HepG2 (cell line): ENCODE measurements around the gene RNASE8. TPM values are rescaled to one million over a fixed set of nuclear protein-coding genes. Genes with fewer than 3 reads are reported as not detected.
A peak's percentile ranks its signal among the peaks of the same experiment; 100 is the strongest.

ENCODE experiments used
- ATAC-seq: fragments of 200-7000 bp; cut with Tn5 transposase; 3 replicates; pipeline ENCODE4 v1.9.1; 2020; ENCODE audit warnings: mild to moderate bottlenecking, moderate library complexity
- Bru-seq: library from RNA; stranded (reverse); fragments of 400-500 nt; gene quantifications from one replicate; lab custom pipeline; 2021; lab: Mats Ljungman, UMichigan
- BruChase-seq, 2 experiments: library from RNA; stranded (reverse); fragments of 400-500 nt; gene quantifications; one replicate each; lab custom pipeline; 2021; lab: Mats Ljungman, UMichigan
- BruUV-seq: library from RNA; stranded (reverse); fragments of 400-500 nt; replicated peaks from 2 replicates; lab custom pipeline; 2021; lab: Mats Ljungman, UMichigan
- CTCF ChIA-PET: fragments of 300-600 bp; formaldehyde crosslinking; extraction: SDS; loops from one replicate; lab custom pipeline; 2021; ENCODE audit warnings: low total read pairs, inconsistent platforms, low intra/inter-chr PET ratio; lab: Yijun Ruan, JAX
- POLR2A ChIA-PET: fragments of 350-600 bp; sonication (Branson Sonifier 250); formaldehyde crosslinking; loops from one replicate; lab custom pipeline; 2020; ENCODE audit warnings: antibody characterized with exemption, inconsistent platforms; lab: Yijun Ruan, JAX
- DNase-seq: peaks from one replicate; pipeline ENCODE4 v3.0.0-alpha.2; 2015; ENCODE audit warnings: low spot score
- FAIRE-seq: peaks from 3 replicates; lab custom pipeline; 2011; peaks lifted over from hg19 to GRCh38; lab: Jason Lieb, UNC
- H2AFZ ChIP-seq: one replicate; pipeline ENCODE4 v1.6.1; 2011; ENCODE audit warnings: low read length, inconsistent platforms
- H3K27ac ChIP-seq: fragments of 300-600 bp; 3 replicates; pipeline ENCODE4 v1.8.0; 2011; ENCODE audit warnings: mixed run types, mild to moderate bottlenecking, mixed read lengths, low read length, inconsistent platforms; ENCODE audit not compliant: insufficient read depth; ENCODE audit errors: extremely low read length
- H3K27me3 ChIP-seq, 2 experiments: fragments of 200-600 bp in 1 of 2; 2 replicates in 1 of 2; 3 replicates in 1 of 2; pipeline versions ENCODE4 v1.6.0 to v1.8.0; 2011; ENCODE audit warnings: low read length in 2 of 2, mild to moderate bottlenecking in 2 of 2, moderate library complexity in 2 of 2, inconsistent platforms in 1 of 2; ENCODE audit not compliant: insufficient read depth in 2 of 2, control insufficient read depth in 1 of 2
- H3K36me3 ChIP-seq, 2 experiments: fragments of 200-600 bp in 1 of 2; replicated peaks in 1 of 2; 2 replicates in 1 of 2; 3 replicates in 1 of 2; pipeline versions ENCODE4 v1.5.1 to v1.8.0; 2011; ENCODE audit warnings: low read length in 2 of 2, inconsistent platforms in 1 of 2; ENCODE audit not compliant: insufficient read depth in 2 of 2, control insufficient read depth in 1 of 2
- H3K4me1 ChIP-seq: 2 replicates; pipeline ENCODE4 v1.5.1; 2012; ENCODE audit warnings: low read length, inconsistent platforms; ENCODE audit not compliant: insufficient read depth
- H3K4me2 ChIP-seq: 2 replicates; pipeline ENCODE4 v1.6.0; 2011; ENCODE audit warnings: low read depth, low read length, inconsistent platforms
- H3K4me3 ChIP-seq, 3 experiments: fragments of 200-600 bp in 1 of 3; sonication (generic), shearing (Covaris generic) in 1 of 3; replicated peaks in 1 of 3; 2 replicates each; pipeline ENCODE4 v1.5.1; 2011 to 2016; ENCODE audit warnings: low read length in 3 of 3, inconsistent platforms in 2 of 3, low read depth in 2 of 3, mild to moderate bottlenecking in 2 of 3, control low read depth in 1 of 3, mixed read lengths in 1 of 3; ENCODE audit not compliant: insufficient read depth in 1 of 3
- H3K79me2 ChIP-seq: one replicate; pipeline ENCODE4 v1.6.1; 2011; ENCODE audit warnings: low read length, inconsistent platforms; ENCODE audit not compliant: insufficient read depth
- H3K9ac ChIP-seq: 2 replicates; pipeline ENCODE4 v1.6.0; 2011; ENCODE audit warnings: mild to moderate bottlenecking, low read depth, low read length, inconsistent platforms; ENCODE audit not compliant: insufficient read depth
- H3K9me3 ChIP-seq: 2 replicates; pipeline ENCODE4 v1.5.1; 2012; ENCODE audit warnings: mild to moderate bottlenecking, low read length
- H4K20me1 ChIP-seq: 2 replicates; pipeline ENCODE4 v1.6.0; 2011; ENCODE audit warnings: inconsistent platforms, mild to moderate bottlenecking, low read length, moderate library complexity; ENCODE audit not compliant: insufficient read depth
- CTCF ChIP-seq: sonication (generic); formaldehyde crosslinking; IDR thresholded peaks from 2 replicates; pipeline ENCODE4 v1.5.0; 2020; ENCODE audit warnings: mild to moderate bottlenecking, missing genetic modification reagents, moderate library complexity
- DNMT3B ChIP-seq: conservative IDR thresholded peaks from 2 replicates; pipeline ENCODE4 v1.6.1; 2016; ENCODE audit warnings: missing biosample characterization, control low read depth
- GFI1 ChIP-seq: sonication (generic); formaldehyde crosslinking; IDR thresholded peaks from 2 replicates; pipeline ENCODE4 v1.5.0; 2020; ENCODE audit warnings: missing genetic modification reagents, mild to moderate bottlenecking, borderline replicate concordance
- KLF9 ChIP-seq: IDR thresholded peaks from 2 replicates; pipeline ENCODE4 v1.6.1; 2016; ENCODE audit warnings: low read depth
- ONECUT2 ChIP-seq: sonication (generic); formaldehyde crosslinking; IDR thresholded peaks from 2 replicates; pipeline ENCODE4 v1.4.0; 2020; ENCODE audit warnings: missing genetic modification reagents
- PLRG1 ChIP-seq: fragments of 450-650 bp; conservative IDR thresholded peaks from 2 replicates; pipeline ENCODE4 v1.6.1; 2016
- POGZ ChIP-seq: sonication (generic); formaldehyde crosslinking; IDR thresholded peaks from 2 replicates; pipeline ENCODE4 v1.4.0; 2020; ENCODE audit warnings: mild to moderate bottlenecking, missing genetic modification reagents
- POLR2G ChIP-seq: fragments of 200-400 bp; formaldehyde crosslinking; IDR thresholded peaks from 2 replicates; pipeline ENCODE4 v1.6.1; 2018; ENCODE audit warnings: mild to moderate bottlenecking, low read depth, low read length, moderate library complexity
- ZBTB20 ChIP-seq: sonication (generic); formaldehyde crosslinking; IDR thresholded peaks from 2 replicates; pipeline ENCODE4 v1.8.1; 2023; ENCODE audit warnings: missing genetic modification reagents, low read depth, mild to moderate bottlenecking, borderline replicate concordance
- ZFX ChIP-seq: sonication (generic); formaldehyde crosslinking; IDR thresholded peaks from 2 replicates; pipeline ENCODE4 v1.4.0; 2020; ENCODE audit warnings: mild to moderate bottlenecking, low read depth, missing genetic modification reagents, moderate library complexity
- ZNF335 ChIP-seq: sonication (generic); formaldehyde crosslinking; IDR thresholded peaks from 2 replicates; pipeline ENCODE4 v1.4.0; 2020; ENCODE audit warnings: missing genetic modification reagents
- ZNF788 ChIP-seq: sonication (generic); formaldehyde crosslinking; IDR thresholded peaks from 2 replicates; pipeline ENCODE4 v1.5.0; 2020; ENCODE audit warnings: mild to moderate bottlenecking, missing genetic modification reagents, borderline replicate concordance
- WGBS: methylation state at CpG from one replicate; pipeline ENCODE4 v1.1.6; 2017; ENCODE audit warnings: low lambda C conversion rate; 5-methylcytosine and 5-hydroxymethylcytosine counted together
- in situ Hi-C: cut with HindIII; loops from 2 replicates; pipeline ENCODE4 v1.10.0; 2017; ENCODE audit warnings: low pct_unique_long_range_greater_than_20kb; ENCODE audit not compliant: extremely low pct_ligation_motif_present
- intact Hi-C: fragments of 100-400 bp; cut with micrococcal nuclease; formaldehyde crosslinking; loops from one replicate; pipeline ENCODE4 v1.10.0; 2022; ENCODE audit not compliant: unreplicated experiment
- long read RNA-seq, 2 experiments: library from RNA in 1 of 2; library from polyadenylated mRNA in 1 of 2; stranded (forward) in 1 of 2; unstranded in 1 of 2; transcript quantifications; one replicate each; pipeline ENCODE4 v2.0.0, GENCODE V29; 2019 to 2022
- polyA minus RNA-seq, 3 experiments: library from RNA; depleted of rRNA, polyadenylated mRNA; stranded (reverse); fragments of >200 nt; gene quantifications; 2 replicates each; pipeline ENCODE4 v1.2.3, GENCODE V29; 2011; ENCODE audit warnings: low replicate concordance in 1 of 3
- polyA plus RNA-seq, 8 experiments: library from polyadenylated mRNA; depleted of rRNA in 3 of 8; stranded (reverse) in 7 of 8; unstranded in 1 of 8; fragments of >200 nt; fragmentation: Illumina TruSeq in 4 of 8; extraction: Trizol in 4 of 8; gene quantifications; 2 replicates each; pipeline versions ENCODE4 v1.2.1 to v1.2.3, GENCODE V29; 2011 to 2016; ENCODE audit warnings: low read depth in 4 of 8, missing spikeins in 1 of 8, mixed read lengths in 1 of 8; ENCODE audit not compliant: insufficient read depth in 1 of 8
- total RNA-seq, 5 experiments: library from RNA; depleted of rRNA; stranded (reverse); fragments of >200 nt; fragmentation: Illumina TruSeq; extraction: Trizol; gene quantifications; 2 replicates each; pipeline ENCODE4 v1.2.3, GENCODE V29; 2016; ENCODE audit warnings: low read depth in 1 of 5
- TF ChIP-seq, protein P1 (sequence below): IDR thresholded peaks from 2 replicates; pipeline ENCODE4 v1.6.1; 2016; ENCODE audit warnings: missing compliant biosample characterization, missing genetic modification reagents, borderline replicate concordance
- TF ChIP-seq, protein P2 (sequence below): sonication (generic); formaldehyde crosslinking; IDR thresholded peaks from 2 replicates; pipeline ENCODE4 v1.5.0; 2020; ENCODE audit warnings: missing genetic modification reagents, mild to moderate bottlenecking, borderline replicate concordance

RNASE8 gene, protein sequence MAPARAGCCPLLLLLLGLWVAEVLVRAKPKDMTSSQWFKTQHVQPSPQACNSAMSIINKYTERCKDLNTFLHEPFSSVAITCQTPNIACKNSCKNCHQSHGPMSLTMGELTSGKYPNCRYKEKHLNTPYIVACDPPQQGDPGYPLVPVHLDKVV
- total RNA-seq (2016; rRNA removed; fragmentation: Illumina TruSeq; extraction: Trizol) (not detected in 2 replicates), polyA plus RNA-seq (2011; rRNA removed) (not detected in 2 replicates), polyA minus RNA-seq (2011; rRNA and poly(A)+ RNA removed; ENCODE audit: low replicate concordance) (not detected in 2 replicates), Bru-seq, nascent RNA (not detected), BruChase-seq, experiment 1, labeled RNA remaining after a 6-hour chase (not detected), BruChase-seq, experiment 2, labeled RNA remaining after a 2-hour chase (not detected)
- total RNA-seq (2016; cell fraction: cytosol; rRNA removed; fragmentation: Illumina TruSeq; extraction: Trizol; ENCODE audit: low read depth) = not detected in 2 replicates
- not detected in 2 replicates for total RNA-seq (2016; cell fraction: insoluble cytoplasmic fraction; rRNA removed; fragmentation: Illumina TruSeq; extraction: Trizol)
- not detected in 2 replicates for total RNA-seq (2016; cell fraction: membrane; rRNA removed; fragmentation: Illumina TruSeq; extraction: Trizol)
- total RNA-seq (2016; cell fraction: nucleus; rRNA removed; fragmentation: Illumina TruSeq; extraction: Trizol) = not detected in 2 replicates
- not detected in 2 replicates for polyA plus RNA-seq (2011; cell fraction: cytosol; rRNA removed)
- not detected in 2 replicates for polyA plus RNA-seq (2011; cell fraction: nucleus; rRNA removed)
- not detected in 2 replicates for polyA plus RNA-seq (2012)
- polyA plus RNA-seq (2016; cell fraction: cytosol; fragmentation: Illumina TruSeq; extraction: Trizol; ENCODE audit: low read depth) = not detected in 2 replicates
- not detected in 2 replicates for polyA plus RNA-seq (2016; cell fraction: insoluble cytoplasmic fraction; fragmentation: Illumina TruSeq; extraction: Trizol; ENCODE audit: low read depth)
- polyA plus RNA-seq (2016; cell fraction: membrane; fragmentation: Illumina TruSeq; extraction: Trizol; ENCODE audit: low read depth) = not detected in 2 replicates
- polyA plus RNA-seq (2016; cell fraction: nucleus; fragmentation: Illumina TruSeq; extraction: Trizol; ENCODE audit: insufficient read depth, low read depth) = not detected in 2 replicates
- polyA minus RNA-seq (2011; cell fraction: cytosol; rRNA and poly(A)+ RNA removed) = not detected in 2 replicates
- not detected in 2 replicates for polyA minus RNA-seq (2011; cell fraction: nucleus; rRNA and poly(A)+ RNA removed)
- long read RNA-seq, experiment 1 = 0 reads
- long read RNA-seq, experiment 2 = 0 reads

GRCh38 chr14:21057803-21058675 lies at the start of gene RNASE8:
Gene RNASE8 (plus strand): TSS chr14:21057822. CDS start chr14:21057893, 71 bp downstream.
- Histone ChIP-seq H3K4me3 (no peak within 1 kb of the TSS; a peak in 1 of 6 replicates), H3K9me3 (no peaks in the 10 kb centered on the region), H3K36me3 (no peaks in the 10 kb centered on the region), H3K9ac (peak within 1 kb of the TSS; percentile 6; the same call in 1 of the 2 replicates), H3K27me3 (no peaks in the 10 kb centered on the region), H2AFZ (no peak within 1 kb of the TSS), H3K4me2 (peak within 1 kb of the TSS; percentile 71), H3K79me2 (no peaks in the 10 kb centered on the region), H3K4me1 (peaks cover 99% of the 10 kb centered on the region), H3K27ac (peak within 1 kb of the TSS; percentile 92), H4K20me1 (no peaks in the 10 kb centered on the region)
- WGBS = 76% methylated on average over 6 of the region's 8 CpGs
- DNase-seq (no peak), FAIRE-seq (no peak), ATAC-seq (no peak)
- intact Hi-C loops = loop anchor here (5.0 kb wide), 1 partner anchor 376 kb away; the partner anchor contains the start of gene RNASE4
- no TSS peak for BruUV-seq
- in situ Hi-C loops = no loop called here
- POLR2A ChIA-PET = interaction anchor here (1.3 to 4.3 kb wide), 3 partner anchors 11 to 43 kb away, joined by 7 to 77 read pairs (median 7); partner anchors contain the start of gene ARHGEF40
- CTCF ChIA-PET = interaction anchor here (0.9 to 1.5 kb wide), 3 partner anchors 18 to 44 kb away, joined by 3 to 7 read pairs (median 4); no protein-coding TSS in a partner anchor
- TF ChIP-seq ZFX (CRISPR knock-in tag) (0 out of 2 replicates have a peak, but pooled peaks have one; percentile 9), ZNF788 (CRISPR knock-in tag) (no peak), POLR2G (no peak), ZNF335 (CRISPR knock-in tag) (no peak), CTCF (CRISPR knock-in tag) (peak; percentile 56), ONECUT2 (CRISPR knock-in tag) (no peak), DNMT3B (CRISPR knock-in tag) (no peak), ZBTB20 (peak; percentile 36; the same call in 1 of the 2 replicates), PLRG1 (no peak), POGZ (CRISPR knock-in tag) (no peak), GFI1 (no peak), KLF9 (no peak)
- TF ChIP-seq, protein P1, sequence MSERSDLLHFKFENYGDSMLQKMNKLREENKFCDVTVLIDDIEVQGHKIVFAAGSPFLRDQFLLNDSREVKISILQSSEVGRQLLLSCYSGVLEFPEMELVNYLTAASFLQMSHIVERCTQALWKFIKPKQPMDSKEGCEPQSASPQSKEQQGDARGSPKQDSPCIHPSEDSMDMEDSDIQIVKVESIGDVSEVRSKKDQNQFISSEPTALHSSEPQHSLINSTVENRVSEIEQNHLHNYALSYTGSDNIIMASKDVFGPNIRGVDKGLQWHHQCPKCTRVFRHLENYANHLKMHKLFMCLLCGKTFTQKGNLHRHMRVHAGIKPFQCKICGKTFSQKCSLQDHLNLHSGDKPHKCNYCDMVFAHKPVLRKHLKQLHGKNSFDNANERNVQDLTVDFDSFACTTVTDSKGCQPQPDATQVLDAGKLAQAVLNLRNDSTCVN = peak; percentile 12; the same call in 1 of the 2 replicates
- TF ChIP-seq, protein P2, sequence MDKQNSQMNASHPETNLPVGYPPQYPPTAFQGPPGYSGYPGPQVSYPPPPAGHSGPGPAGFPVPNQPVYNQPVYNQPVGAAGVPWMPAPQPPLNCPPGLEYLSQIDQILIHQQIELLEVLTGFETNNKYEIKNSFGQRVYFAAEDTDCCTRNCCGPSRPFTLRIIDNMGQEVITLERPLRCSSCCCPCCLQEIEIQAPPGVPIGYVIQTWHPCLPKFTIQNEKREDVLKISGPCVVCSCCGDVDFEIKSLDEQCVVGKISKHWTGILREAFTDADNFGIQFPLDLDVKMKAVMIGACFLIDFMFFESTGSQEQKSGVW (CRISPR knock-in tag) = no peak
